ENCODE measurements around the gene RNF169.

GRCh38 chr11:74731301-74732094 lies 17.2 kb upstream of the RNF169 start, which contains the start of gene CHRDL2:
- TF ChIP-seq CTCF (IDR thresholded peaks at IDR 0.05; ENCODE audit: low read depth, low read length, missing input control) (no peak), MAX (IDR thresholded peaks at IDR 0.05) (no peak), JUND (IDR thresholded peaks at IDR 0.05) (no peak), REST (IDR thresholded peaks at IDR 0.05) (no peak), SP1 (IDR thresholded peaks at IDR 0.05) (no peak), EGR1 (IDR thresholded peaks at IDR 0.05; ENCODE audit: low read depth in 2 of 2) (no peak), GABPA (IDR thresholded peaks at IDR 0.05 in 1 of 2, conservative IDR thresholded peaks at IDR 0.05 in 1 of 2) (no peak), ATF3 (IDR thresholded peaks at IDR 0.05) (no peak), TAF1 (conservative IDR thresholded peaks at IDR 0.05) (no peak), YY1 (IDR thresholded peaks at IDR 0.05) (no peak), FOXA1 (IDR thresholded peaks at IDR 0.05) (no peak), HNF4A (conservative IDR thresholded peaks at IDR 0.05) (no peak), RAD21 (IDR thresholded peaks at IDR 0.05) (no peak), FOXA2 (IDR thresholded peaks at IDR 0.05) (no peak)

Data from liver (tissue), 3 donors.